Measurements from ENCODE around the gene POLR3H. TPM values are rescaled to one million over a fixed set of nuclear protein-coding genes. Genes with fewer than 3 reads are reported as not detected.

POLR3H gene
- total and polyA plus RNA-seq, 2 of the 4 experiments (the other 2 are of a cell fraction) = 37.8 to 67.8 TPM

DNA sequence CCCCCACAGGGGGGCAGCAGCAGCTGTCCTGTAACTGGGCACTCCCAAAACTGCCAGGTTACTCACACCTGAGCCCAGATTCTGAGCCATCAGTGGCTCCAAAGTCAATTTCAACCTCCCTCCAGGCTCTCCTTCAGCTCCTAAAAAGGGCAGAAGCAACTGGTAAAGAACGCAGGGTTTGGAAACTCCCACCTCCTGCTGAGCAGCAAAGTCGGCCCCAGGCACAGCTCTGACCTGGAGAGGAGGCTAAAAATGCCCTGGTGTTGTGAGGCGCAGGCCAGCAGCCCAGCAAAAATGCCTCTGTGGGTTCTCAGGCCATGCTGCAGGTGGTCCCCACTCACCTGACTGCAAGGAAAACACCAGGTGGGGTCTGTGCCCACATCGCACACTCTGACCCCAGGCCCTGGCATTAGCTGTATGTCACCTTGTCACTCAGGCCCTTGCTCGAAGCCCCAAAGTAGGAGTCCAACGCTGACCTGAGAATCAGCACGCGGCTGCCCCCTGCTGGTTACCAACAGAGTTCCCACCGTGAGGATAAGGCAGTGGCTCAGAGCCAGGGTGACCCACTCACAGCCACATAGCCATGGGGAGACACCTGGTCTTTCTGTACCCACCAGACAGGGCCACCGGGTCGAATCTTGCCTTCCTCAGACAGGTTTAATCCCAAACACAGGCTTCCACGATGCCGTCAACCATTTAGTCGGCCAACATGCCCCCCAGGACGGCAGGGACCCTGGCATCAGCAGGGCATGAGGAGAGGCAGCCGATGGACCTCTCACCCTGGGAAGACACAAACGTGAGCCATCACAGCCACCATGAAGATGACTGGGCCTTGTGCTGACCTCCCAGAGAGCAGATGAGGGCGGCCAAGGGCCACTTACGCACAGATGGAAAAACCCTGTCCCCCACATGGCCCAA is 11.1 kb downstream of the POLR3H start:
- in situ Hi-C loops (cut with MboI; ENCODE audit: low sequenced_read_pairs) = no loop called here
- dilution Hi-C loops (cut with HindIII; ENCODE audit: low sequenced_read_pairs, unreplicated experiment) = no loop called here
- BruUV-seq (replicated peaks) = no TSS peak
- peak; percentile 58 for DNase-seq
- Histone ChIP-seq H3K27me3 (ENCODE audit: control insufficient read depth, insufficient read depth, low read length) (no peaks in the 10 kb centered on the region), H3K14ac (replicated peaks; ENCODE audit: low read depth, low read length) (no peak overlapping the region), H3K4me1 (ENCODE audit: control insufficient read depth, insufficient read depth, low read length) (no peaks in the 10 kb centered on the region), H3K4ac (ENCODE audit: low read depth, low read length) (no peak overlapping the region), H3K79me1 (ENCODE audit: low read depth in 1 of 2, low read length in 2 of 2) (peaks cover 17 to 61% of the 10 kb centered on the region in 2 experiments), H4K8ac (ENCODE audit: low read depth in 2 of 2, low read length in 2 of 2) (no peak overlapping the region; a peak in 1 of 4 replicates), H2BK120ac (ENCODE audit: low read depth, low read length) (no peak overlapping the region), H3K9ac (ENCODE audit: low read depth, low read length) (no peak overlapping the region), H4K20me1 (ENCODE audit: insufficient read depth, low read length) (peaks cover 56% of the 10 kb centered on the region), H3K4me2 (ENCODE audit: low read depth, low read length) (no peak overlapping the region), H2BK5ac (ENCODE audit: low read depth, low read length, poor library complexity, severe bottlenecking) (no peak overlapping the region), H3K36me3 (ENCODE audit: control insufficient read depth, insufficient read depth, low read length) (peaks cover 49% of the 10 kb centered on the region), H4K91ac (ENCODE audit: insufficient read depth, low read depth, low read length) (no peak overlapping the region), H2AK9ac (replicated peaks; ENCODE audit: low read depth, low read length, poor library complexity) (peak overlapping the region; percentile 96), H4K5ac (ENCODE audit: low read depth, low read length) (no peak overlapping the region), H3K9me3 (ENCODE audit: control insufficient read depth, insufficient read depth, low read length) (no peaks in the 10 kb centered on the region), H2AFZ (replicated peaks; ENCODE audit: low read length, poor library complexity) (peak overlapping the region; percentile 26), H2BK15ac (ENCODE audit: low read depth, low read length) (no peak overlapping the region), H3K27ac (ENCODE audit: insufficient read depth, low read length) (no peak overlapping the region), H3K23ac (ENCODE audit: low read depth, low read length) (no peak overlapping the region), H2AK5ac (ENCODE audit: low read depth, low read length) (peak overlapping the region; percentile 67; the same call in 1 of the 2 replicates), H3K4me3 (ENCODE audit: insufficient read depth, low read depth, low read length) (no peak overlapping the region), H3K56ac (ENCODE audit: extremely low read depth, insufficient read depth, low read length) (no peak overlapping the region), H3K18ac (ENCODE audit: low read depth, low read length) (no peak overlapping the region), H3K9me1 (ENCODE audit: insufficient read depth, low read length) (0 out of 2 replicates have a peak, but pooled peaks cover 2% of the 10 kb centered on the region), H2BK20ac (ENCODE audit: low read depth, low read length) (no peak overlapping the region)
- POLR2A ChIA-PET (ENCODE audit: unreplicated experiment) = no interaction called here
- ATAC-seq (ENCODE audit: low read depth) = peak; percentile 68
- WGBS, 2 experiments (ENCODE audit: extremely low coverage in 2 of 2, insufficient read length in 1 of 2) = 46% methylated on average over 12 of the region's 19 CpGs; no CpG with 5 or more reads in 1 of the 2 experiments
- CTCF ChIA-PET = interaction anchor here (0.9 kb wide), 1 partner anchor 130 kb away, joined by 5 read pairs; no protein-coding TSS in a partner anchor
- intact Hi-C loops (cut with micrococcal nuclease) = loop anchor here (1.0 kb wide), 1 partner anchor 64 kb away; no protein-coding TSS in a partner anchor
- TF ChIP-seq, protein P1, sequence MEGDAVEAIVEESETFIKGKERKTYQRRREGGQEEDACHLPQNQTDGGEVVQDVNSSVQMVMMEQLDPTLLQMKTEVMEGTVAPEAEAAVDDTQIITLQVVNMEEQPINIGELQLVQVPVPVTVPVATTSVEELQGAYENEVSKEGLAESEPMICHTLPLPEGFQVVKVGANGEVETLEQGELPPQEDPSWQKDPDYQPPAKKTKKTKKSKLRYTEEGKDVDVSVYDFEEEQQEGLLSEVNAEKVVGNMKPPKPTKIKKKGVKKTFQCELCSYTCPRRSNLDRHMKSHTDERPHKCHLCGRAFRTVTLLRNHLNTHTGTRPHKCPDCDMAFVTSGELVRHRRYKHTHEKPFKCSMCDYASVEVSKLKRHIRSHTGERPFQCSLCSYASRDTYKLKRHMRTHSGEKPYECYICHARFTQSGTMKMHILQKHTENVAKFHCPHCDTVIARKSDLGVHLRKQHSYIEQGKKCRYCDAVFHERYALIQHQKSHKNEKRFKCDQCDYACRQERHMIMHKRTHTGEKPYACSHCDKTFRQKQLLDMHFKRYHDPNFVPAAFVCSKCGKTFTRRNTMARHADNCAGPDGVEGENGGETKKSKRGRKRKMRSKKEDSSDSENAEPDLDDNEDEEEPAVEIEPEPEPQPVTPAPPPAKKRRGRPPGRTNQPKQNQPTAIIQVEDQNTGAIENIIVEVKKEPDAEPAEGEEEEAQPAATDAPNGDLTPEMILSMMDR (conservative IDR thresholded peaks at IDR 0.05; ENCODE audit: low read depth, low read length) = peak; percentile 68
- TF ChIP-seq CHD1 (IDR thresholded peaks at IDR 0.05; ENCODE audit: low read depth, low read length) (no peak), RCOR1 (IDR thresholded peaks at IDR 0.05; ENCODE audit: insufficient replicate concordance, low read length) (no peak), RFX5 (IDR thresholded peaks at IDR 0.05; ENCODE audit: low read depth, low read length) (no peak), SMC3 (IDR thresholded peaks at IDR 0.05; ENCODE audit: low read depth, low read length) (peak; percentile 52; the same call in 1 of the 2 replicates), MXI1 (IDR thresholded peaks at IDR 0.05; ENCODE audit: borderline replicate concordance, low read depth, low read length) (no peak), NFE2L2 (IDR thresholded peaks at IDR 0.05; ENCODE audit: low read depth, low read length) (no peak), RAD21 (IDR thresholded peaks at IDR 0.05; ENCODE audit: low read length) (peak; percentile 57), CEBPB (IDR thresholded peaks at IDR 0.05; ENCODE audit: low read depth, low read length) (no peak), MAZ (IDR thresholded peaks at IDR 0.05; ENCODE audit: borderline replicate concordance, low read depth, low read length) (no peak), MAFK (IDR thresholded peaks at IDR 0.05; ENCODE audit: low read depth, low read length) (no peak)
- TF ChIP-seq, protein P2, sequence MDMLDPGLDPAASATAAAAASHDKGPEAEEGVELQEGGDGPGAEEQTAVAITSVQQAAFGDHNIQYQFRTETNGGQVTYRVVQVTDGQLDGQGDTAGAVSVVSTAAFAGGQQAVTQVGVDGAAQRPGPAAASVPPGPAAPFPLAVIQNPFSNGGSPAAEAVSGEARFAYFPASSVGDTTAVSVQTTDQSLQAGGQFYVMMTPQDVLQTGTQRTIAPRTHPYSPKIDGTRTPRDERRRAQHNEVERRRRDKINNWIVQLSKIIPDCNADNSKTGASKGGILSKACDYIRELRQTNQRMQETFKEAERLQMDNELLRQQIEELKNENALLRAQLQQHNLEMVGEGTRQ (IDR thresholded peaks at IDR 0.05; ENCODE audit: low read depth, low read length) = no peak
- TF ChIP-seq, protein P3, sequence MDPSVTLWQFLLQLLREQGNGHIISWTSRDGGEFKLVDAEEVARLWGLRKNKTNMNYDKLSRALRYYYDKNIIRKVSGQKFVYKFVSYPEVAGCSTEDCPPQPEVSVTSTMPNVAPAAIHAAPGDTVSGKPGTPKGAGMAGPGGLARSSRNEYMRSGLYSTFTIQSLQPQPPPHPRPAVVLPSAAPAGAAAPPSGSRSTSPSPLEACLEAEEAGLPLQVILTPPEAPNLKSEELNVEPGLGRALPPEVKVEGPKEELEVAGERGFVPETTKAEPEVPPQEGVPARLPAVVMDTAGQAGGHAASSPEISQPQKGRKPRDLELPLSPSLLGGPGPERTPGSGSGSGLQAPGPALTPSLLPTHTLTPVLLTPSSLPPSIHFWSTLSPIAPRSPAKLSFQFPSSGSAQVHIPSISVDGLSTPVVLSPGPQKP (IDR thresholded peaks at IDR 0.05; ENCODE audit: borderline replicate concordance, low read depth, low read length) = no peak
